ENCODE results near the gene ZNF148. TPM values are rescaled to one million over a fixed set of nuclear protein-coding genes. Genes with fewer than 3 reads are reported as not detected.

The ZNF148 gene
- polyA plus RNA-seq, 5 donors = 22.5 to 42.3 (median 40.6) TPM

DNA sequence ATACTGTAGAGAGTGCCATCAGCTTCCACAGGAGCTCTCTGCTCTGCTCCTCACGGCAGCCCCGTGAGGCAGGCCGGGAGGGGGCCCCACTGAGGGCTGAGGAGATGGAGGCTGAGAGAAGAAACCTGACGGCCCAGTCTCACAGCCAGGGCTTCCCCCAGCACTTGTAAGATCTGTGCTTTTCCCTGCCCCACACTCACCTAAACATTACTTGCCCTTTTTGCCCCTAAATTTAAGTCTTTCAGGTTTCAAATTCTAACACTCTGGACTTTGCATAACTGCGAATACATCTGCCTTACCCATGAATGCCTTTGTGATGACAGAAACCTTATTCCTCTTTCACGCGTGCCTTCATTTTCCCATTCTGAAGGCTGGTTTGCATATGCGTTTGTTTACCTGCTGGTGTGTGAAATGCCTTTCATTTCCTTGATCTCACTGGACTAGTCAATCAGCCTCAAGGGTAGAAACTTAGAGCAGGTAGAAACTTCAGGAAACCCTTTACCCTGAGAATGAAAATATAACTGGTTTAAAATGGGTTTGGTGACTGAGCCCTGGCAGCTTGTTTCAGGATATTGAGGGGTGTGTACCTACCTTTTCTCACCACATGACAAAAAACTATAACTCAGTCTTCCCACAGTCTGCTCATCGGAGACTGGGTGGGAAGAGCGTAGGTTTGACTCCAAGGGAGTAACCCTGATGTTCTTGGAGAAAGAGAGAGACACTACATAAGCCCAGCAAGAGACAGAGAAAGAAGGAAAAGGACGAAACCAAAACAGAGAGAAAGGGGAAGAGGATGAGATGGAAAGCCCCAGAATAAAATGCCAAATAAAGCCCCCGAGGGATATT lies 182.7 kb downstream of the ZNF148 start:
- DNase-seq = no peak

DNA sequence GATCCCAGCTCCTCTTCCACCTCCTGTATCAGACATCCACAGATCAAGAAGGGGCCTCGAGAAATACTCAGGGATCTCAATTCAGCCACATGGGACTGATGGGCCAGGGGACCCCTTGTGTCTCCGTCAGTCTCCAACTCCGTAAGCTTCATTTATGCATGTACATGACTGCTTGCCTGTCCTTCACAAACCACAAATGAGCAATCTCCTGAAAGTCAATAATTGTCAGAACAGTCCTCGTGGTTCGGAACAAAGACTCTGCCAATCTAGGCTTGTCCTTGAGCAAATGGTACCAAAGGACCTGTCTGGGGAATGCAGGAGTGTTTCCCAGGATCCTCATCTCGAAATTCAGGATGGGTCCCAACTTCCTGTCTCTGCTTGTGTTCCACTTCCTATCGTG lies 183.4 kb downstream of the ZNF148 start:
- DNase-seq = no peak

- no peak for DNase-seq
Measured at GRCh38 chr3:125191256-125191655, 183.9 kb downstream of the ZNF148 start.

- DNase-seq = no peak
Measured at GRCh38 chr3:125190786-125191185, 184.3 kb downstream of the ZNF148 start.

- no peak for DNase-seq
Measured at GRCh38 chr3:125189378-125190165, 185.6 kb downstream of the ZNF148 start.

DNA sequence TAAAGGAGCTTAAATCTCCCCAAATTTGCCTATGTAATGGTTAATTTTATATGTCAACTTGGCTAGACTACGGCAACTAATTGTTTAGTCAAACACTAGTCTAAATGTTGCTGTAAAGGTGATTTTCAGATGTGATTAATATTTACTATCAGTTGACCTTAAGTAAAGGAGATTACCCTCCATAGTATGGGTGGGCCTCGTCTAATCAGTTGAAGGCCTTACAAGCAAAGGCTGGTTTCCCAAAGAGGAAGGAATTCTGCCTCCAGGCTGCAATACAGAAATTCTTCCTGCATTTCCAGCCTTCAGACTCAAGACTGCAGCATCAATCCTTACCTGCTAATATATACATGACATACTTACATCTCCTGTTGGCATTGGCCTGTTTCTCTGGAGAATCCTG lies 186.2 kb downstream of the ZNF148 start:
- no peak for DNase-seq

DNA sequence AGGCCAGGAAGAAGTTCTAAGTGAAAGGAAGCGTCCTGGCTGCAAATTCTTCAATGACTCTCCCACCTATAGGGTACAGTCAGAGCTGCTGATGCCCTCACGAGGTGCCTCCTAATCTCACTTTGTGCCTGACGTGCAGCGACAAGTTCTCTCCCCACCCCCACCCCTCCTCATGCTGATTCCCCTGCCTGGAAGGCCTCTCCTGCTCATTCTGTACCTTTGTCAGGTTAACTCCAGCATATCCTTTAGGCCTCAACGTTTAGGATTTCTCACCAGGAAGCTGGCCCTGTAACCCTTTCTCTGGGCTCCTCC lies 187.6 kb downstream of the ZNF148 start:
- no peak for DNase-seq

GRCh38 chr3:125186800-125187598 lies 188.1 kb downstream of the ZNF148 start:
- no peak for DNase-seq

- DNase-seq = no peak
Measured at GRCh38 chr3:125186261-125186787, 188.8 kb downstream of the ZNF148 start.

DNA sequence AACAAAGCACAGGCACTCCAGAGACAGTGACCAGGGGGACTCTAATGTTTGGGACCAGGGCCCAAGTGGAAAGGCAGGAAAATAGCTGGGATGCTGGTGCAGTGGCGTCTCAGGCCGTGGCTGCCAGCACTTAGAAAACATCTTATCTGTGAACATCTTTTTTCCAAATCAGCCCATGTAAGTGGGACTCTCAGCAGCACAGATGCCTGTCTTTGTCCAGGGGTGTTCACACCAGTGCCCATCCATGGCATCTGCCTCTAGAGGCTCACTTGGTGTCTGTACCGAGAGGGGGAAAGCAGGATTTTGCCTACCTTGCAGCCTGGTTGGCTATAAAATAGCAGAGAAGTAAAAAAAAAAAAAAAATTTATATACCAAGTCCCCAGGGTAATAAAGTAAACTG lies 189.3 kb downstream of the ZNF148 start:
- DNase-seq = no peak

DNA sequence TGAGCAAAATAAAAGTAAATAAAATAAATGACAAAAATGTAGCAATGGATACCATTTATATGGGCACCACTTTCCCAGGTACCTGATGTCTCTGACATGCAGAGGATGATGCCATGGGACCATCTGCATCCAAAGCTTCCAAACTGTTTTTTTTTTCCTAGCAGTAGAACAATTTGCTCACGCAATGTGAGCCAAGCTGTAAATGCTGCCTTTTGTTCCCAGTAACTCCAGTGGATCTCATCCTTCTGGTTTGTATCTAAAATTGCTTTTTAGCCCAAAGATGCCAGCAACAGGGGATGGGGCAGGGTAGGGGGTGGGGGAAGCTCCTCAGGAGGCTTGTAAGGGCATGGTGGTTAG lies 195.3 kb downstream of the ZNF148 start:
- no peak for DNase-seq

DNA sequence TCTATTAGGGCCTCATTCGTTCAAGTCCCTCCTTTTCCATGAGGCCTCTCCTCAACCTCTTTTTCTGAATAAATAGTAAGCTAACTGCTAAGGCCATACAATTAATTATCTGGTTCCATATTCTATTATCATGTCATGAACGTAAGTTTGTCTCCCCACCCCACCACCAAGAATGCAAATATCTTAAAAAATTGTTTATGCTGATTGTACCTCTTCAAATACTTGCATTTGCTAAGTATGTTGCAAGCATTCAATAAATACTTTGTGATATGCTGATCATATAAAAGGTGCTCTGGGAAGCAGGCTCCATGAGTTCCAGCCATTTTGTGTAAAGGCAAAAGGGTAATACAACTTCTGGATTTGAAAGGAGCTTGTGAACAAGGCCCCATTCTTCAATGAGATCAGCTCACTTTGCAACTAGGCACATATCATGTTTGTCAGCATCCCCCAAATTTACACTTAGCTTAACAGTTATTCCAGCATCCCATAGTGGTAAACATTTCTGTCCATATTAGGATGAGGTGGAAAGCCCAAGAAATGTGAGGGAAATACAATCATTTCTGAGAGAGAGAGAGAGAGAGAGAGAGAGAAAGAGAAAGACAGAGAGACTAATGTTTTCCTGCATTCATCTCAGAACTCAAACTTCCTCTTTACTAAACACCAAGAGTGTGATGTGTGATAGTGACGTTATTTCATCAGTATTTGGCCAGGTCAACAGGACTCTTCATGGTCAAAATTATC lies 195.8 kb downstream of the ZNF148 start:
- DNase-seq = no peak

GRCh38 chr3:125177746-125178145 lies 197.4 kb downstream of the ZNF148 start:
- DNase-seq = no peak

Other genes starting within 250 kb of the ZNF148 start
- gene SLC12A8, start 162.6 kb downstream of the ZNF148 start, polyA plus RNA-seq (ENCODE audit: insufficient read depth in 1 of 5, insufficient read length in 5 of 5, low replicate concordance in 1 of 5) = 1 to 10 TPM; 1.3 to 1.7 (median 1.5) TPM
- 10 to 100 TPM; 47.1 to 61.6 (median 60.8) TPM for gene SNX4, start 144.9 kb upstream of the ZNF148 start, polyA plus RNA-seq (ENCODE audit: insufficient read depth in 1 of 5, insufficient read length in 5 of 5, low replicate concordance in 1 of 5)
- gene OSBPL11, start 220.2 kb upstream of the ZNF148 start, polyA plus RNA-seq (ENCODE audit: insufficient read depth in 1 of 5, insufficient read length in 5 of 5, low replicate concordance in 1 of 5) = 10 to 100 TPM; 14.1 to 17.6 (median 15.4) TPM

All from right lung (tissue), 5 donors.